DND-41 (cell line): ENCODE data around the gene FBXL3.
A peak's percentile ranks its signal among the peaks of the same experiment; 100 is the strongest.

Experiments
- CTCF ChIP-seq: IDR thresholded peaks from 2 replicates; pipeline ENCODE4 v1.5.1; 2012; ENCODE audit warnings: borderline replicate concordance, low read length, moderate library complexity, mild to moderate bottlenecking; ENCODE audit not compliant: poor library complexity, severe bottlenecking; ENCODE audit errors: extremely low read depth
- EZH2 ChIP-seq: IDR thresholded peaks from 3 replicates; pipeline ENCODE4 v1.6.1; 2012; ENCODE audit warnings: borderline replicate concordance, low read depth, mild to moderate bottlenecking, moderate library complexity, low read length, inconsistent platforms; ENCODE audit not compliant: severe bottlenecking

- TF ChIP-seq CTCF = peak; percentile 85
- TF ChIP-seq EZH2 = no peak
These were observed 46.8 kb downstream of the FBXL3 start for GRCh38 chr13:76980075-76980718.
